Mesothelial cell of epicardium (in vitro differentiated cells): ENCODE data around the gene PTBP1. TPM values are rescaled to one million over a fixed set of nuclear protein-coding genes. Genes with fewer than 3 reads are reported as not detected.

Experiments used
- DNase-seq, 2 experiments: peaks; one replicate each; pipeline ENCODE4 v3.0.0; 2021; ENCODE audit warnings: low spot score in 2 of 2; ENCODE audit not compliant: unreplicated experiment in 2 of 2
- H3K27ac Mint-ChIP-seq: 2 replicates; pipeline ENCODE4 v1.8.0; 2021; ENCODE audit warnings: mixed read lengths
- H3K27me3 Mint-ChIP-seq: 2 replicates; pipeline ENCODE4 v1.8.0; 2021; ENCODE audit warnings: low read depth, mixed read lengths
- H3K36me3 Mint-ChIP-seq: 2 replicates; pipeline ENCODE4 v1.8.0; 2021; ENCODE audit warnings: mixed read lengths
- H3K4me1 Mint-ChIP-seq: 2 replicates; pipeline ENCODE4 v1.8.0; 2021; ENCODE audit warnings: mixed read lengths
- H3K4me3 Mint-ChIP-seq: 2 replicates; pipeline ENCODE4 v1.8.0; 2021; ENCODE audit warnings: mild to moderate bottlenecking, moderate library complexity, mixed read lengths
- H3K9me3 Mint-ChIP-seq: 2 replicates; pipeline ENCODE4 v1.8.0; 2021; ENCODE audit warnings: mixed read lengths
- total RNA-seq: library from RNA; stranded (reverse); gene quantifications from 3 replicates; pipeline ENCODE4 v1.2.1, GENCODE V29; 2021
- TF ChIP-seq, protein P1 (sequence below): fragments of 200-600 bp; sonication (generic); IDR thresholded peaks from one replicate; pipeline ENCODE4 v1.5.0; 2021; ENCODE audit warnings: antibody characterized with exemption; ENCODE audit not compliant: unreplicated experiment

Gene PTBP1
- total RNA-seq, 1 donor from 2014 or later, result 447 TPM

- H3K27ac Mint-ChIP-seq, result no peak overlapping the region
- TF ChIP-seq, protein P1, sequence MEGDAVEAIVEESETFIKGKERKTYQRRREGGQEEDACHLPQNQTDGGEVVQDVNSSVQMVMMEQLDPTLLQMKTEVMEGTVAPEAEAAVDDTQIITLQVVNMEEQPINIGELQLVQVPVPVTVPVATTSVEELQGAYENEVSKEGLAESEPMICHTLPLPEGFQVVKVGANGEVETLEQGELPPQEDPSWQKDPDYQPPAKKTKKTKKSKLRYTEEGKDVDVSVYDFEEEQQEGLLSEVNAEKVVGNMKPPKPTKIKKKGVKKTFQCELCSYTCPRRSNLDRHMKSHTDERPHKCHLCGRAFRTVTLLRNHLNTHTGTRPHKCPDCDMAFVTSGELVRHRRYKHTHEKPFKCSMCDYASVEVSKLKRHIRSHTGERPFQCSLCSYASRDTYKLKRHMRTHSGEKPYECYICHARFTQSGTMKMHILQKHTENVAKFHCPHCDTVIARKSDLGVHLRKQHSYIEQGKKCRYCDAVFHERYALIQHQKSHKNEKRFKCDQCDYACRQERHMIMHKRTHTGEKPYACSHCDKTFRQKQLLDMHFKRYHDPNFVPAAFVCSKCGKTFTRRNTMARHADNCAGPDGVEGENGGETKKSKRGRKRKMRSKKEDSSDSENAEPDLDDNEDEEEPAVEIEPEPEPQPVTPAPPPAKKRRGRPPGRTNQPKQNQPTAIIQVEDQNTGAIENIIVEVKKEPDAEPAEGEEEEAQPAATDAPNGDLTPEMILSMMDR, result no peak
- DNase-seq, result no peak
- no peaks in the 10 kb centered on the region for H3K9me3 Mint-ChIP-seq
- no peaks in the 10 kb centered on the region for H3K27me3 Mint-ChIP-seq
- H3K4me3 Mint-ChIP-seq, result no peak overlapping the region
- H3K4me1 Mint-ChIP-seq, result peaks cover 4% of the 10 kb centered on the region
- H3K36me3 Mint-ChIP-seq, result no peaks in the 10 kb centered on the region
Observed at GRCh38 chr19:765179-765738, 32.0 kb upstream of the PTBP1 start.

- peak overlapping the region; percentile 96 for H3K27ac Mint-ChIP-seq
- DNase-seq, result no peak
- H3K36me3 Mint-ChIP-seq, result no peaks in the 10 kb centered on the region
- H3K27me3 Mint-ChIP-seq, result no peaks in the 10 kb centered on the region
- peaks cover 6% of the 10 kb centered on the region for H3K4me1 Mint-ChIP-seq
- peak overlapping the region; percentile 22 for H3K4me3 Mint-ChIP-seq
- no peaks in the 10 kb centered on the region for H3K9me3 Mint-ChIP-seq
- TF ChIP-seq, protein P1, result no peak
Observed at GRCh38 chr19:768424-768823, 28.8 kb upstream of the PTBP1 start.

GRCh38 chr19:769616-770015 lies 27.6 kb upstream of the PTBP1 start:
- TF ChIP-seq, protein P1, result no peak
- no peaks in the 10 kb centered on the region for H3K27me3 Mint-ChIP-seq
- no peak for DNase-seq
- H3K4me3 Mint-ChIP-seq, result no peak overlapping the region
- H3K9me3 Mint-ChIP-seq, result no peaks in the 10 kb centered on the region
- no peak overlapping the region for H3K27ac Mint-ChIP-seq
- H3K36me3 Mint-ChIP-seq, result no peaks in the 10 kb centered on the region
- peaks cover 6% of the 10 kb centered on the region for H3K4me1 Mint-ChIP-seq

DNA sequence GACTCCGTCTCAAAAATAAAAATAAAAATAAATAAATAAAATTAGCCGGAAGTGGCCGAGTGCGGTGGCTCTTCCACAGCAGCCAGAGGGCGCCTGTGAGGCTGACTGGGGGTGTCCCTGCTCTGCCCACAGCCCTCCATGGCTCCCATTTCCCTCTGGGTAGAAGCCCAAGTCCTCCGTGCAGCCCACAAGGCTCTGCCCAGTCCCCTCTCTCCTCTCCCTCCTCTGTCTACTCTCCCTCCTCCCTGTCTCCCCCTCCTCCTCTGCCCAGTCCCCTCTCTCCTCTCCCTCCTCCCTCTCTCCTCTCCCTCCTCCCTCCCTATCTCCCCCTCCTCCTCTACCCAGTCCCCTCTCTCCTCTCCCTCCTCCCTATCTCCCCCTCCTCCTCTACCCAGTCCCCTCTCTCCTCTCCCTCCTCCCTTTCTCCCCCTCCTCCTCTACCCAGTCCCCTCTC lies 25.9 kb upstream of the PTBP1 start:
- H3K27ac Mint-ChIP-seq, result no peak overlapping the region

GRCh38 chr19:772063-772462 lies 25.2 kb upstream of the PTBP1 start:
- Mint-ChIP-seq H3K4me3 (no peak overlapping the region), H3K9me3 (no peaks in the 10 kb centered on the region), H3K27ac (no peak overlapping the region), H3K27me3 (no peaks in the 10 kb centered on the region), H3K36me3 (no peaks in the 10 kb centered on the region), H3K4me1 (peaks cover 6% of the 10 kb centered on the region)
- TF ChIP-seq, protein P1, result no peak
- no peak for DNase-seq

More for the DNA sequence above, 25.9 kb upstream of the PTBP1 start:
- no peak overlapping the region for H3K4me3 Mint-ChIP-seq
- no peaks in the 10 kb centered on the region for H3K36me3 Mint-ChIP-seq
- no peaks in the 10 kb centered on the region for H3K27me3 Mint-ChIP-seq
- peaks cover 6% of the 10 kb centered on the region for H3K4me1 Mint-ChIP-seq
- no peak for DNase-seq
- no peaks in the 10 kb centered on the region for H3K9me3 Mint-ChIP-seq
- TF ChIP-seq, protein P1, result peak; percentile 32
